GM21576 (cell line): ENCODE data around the gene WBP2.

Experiments used
- ATAC-seq: cut with Tn5 transposase; IDR thresholded peaks from one replicate; pipeline ENCODE4 v1.9.1; 2021; ENCODE audit warnings: mild to moderate bottlenecking, moderate library complexity; ENCODE audit not compliant: unreplicated experiment

WBP2 gene

DNA sequence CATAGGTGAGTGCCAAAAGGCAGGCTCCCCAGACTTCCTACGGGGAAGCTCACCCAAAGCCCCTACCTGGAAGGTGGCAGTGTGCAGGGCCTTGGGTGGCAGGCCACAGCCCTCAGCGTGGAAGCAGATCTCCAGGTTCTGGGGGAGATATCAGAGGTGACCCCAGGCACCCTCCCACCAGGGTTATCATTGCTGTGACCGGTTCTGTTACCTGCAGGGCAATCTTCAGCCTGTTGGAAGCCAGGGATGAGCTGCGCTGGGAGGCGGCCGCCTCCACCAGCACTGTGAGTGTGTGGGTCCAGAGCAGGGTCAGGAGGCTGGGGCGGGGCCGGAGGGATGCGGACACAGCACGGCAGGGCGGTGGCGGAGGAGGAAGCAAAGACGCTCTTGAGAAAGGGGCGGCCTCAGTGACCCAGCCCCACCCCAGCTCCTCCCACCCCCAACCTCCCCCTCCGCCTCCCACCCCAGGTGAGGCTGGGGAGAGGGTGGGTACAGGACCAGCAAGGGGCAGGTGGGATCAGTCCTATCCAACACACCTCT lies 24.0 kb downstream of the WBP2 start:
- ATAC-seq: no peak

DNA sequence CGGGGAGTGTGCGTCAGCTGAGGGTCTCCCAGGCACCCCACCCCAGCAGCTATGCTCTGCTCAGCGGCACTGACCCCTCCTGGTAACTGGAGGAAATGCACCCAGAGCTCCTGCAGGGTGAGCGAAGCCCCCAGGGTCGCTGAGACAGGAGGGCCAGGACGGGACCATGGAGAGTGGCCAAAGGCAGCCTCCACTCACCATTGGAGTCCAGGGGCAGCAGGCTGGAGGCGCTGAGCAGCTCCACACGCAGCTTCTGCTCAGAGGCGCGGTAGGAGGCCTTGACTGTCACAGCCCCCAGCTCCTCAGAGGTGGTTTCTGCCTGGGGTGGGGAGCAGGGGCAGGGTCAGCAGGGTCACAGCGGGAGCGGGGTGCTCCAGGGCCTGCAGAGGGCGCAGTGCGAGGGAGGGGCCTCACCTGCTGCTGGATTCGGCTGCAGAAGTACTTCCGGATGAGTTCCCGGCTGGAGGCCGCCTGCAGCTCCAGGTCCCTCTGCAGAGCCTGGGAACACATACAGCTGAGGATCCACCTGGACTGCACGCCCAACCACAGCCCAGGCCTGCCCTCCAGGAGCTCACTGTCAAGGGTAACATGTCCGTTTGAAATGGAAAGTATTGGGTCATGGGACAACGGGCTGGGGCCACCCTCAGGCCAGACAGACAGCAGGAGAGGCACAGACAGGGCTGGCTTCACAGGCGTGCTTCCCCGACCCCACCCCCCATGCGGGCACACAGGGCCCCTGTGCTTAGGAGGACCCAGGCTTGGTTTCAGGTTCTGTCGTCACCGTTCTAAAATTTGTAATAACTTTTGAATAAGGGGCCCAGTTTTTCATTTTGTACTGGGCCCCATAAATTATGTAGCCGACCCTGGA lies 24.7 kb downstream of the WBP2 start:
- no peak for ATAC-seq

DNA sequence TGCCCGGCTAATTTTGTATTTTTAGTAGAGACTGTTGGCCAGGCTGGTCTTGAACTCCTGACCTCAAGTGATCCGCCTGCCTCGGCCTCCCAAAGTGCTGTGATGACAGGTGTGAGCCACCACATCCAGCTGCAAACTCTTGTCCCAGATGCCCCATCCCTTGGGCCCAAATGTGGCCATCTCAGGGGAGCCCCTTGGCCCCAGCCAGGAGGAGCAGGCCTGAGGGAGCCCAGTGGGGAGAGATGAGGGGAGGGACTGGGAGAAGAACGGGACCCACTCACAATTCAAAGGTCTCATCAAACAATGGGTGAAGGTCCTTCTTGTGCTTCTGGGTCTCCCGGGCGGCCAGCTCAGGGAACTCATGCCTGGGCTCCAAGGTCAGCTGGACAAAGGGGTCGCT lies 25.4 kb downstream of the WBP2 start:
- no peak for ATAC-seq

DNA sequence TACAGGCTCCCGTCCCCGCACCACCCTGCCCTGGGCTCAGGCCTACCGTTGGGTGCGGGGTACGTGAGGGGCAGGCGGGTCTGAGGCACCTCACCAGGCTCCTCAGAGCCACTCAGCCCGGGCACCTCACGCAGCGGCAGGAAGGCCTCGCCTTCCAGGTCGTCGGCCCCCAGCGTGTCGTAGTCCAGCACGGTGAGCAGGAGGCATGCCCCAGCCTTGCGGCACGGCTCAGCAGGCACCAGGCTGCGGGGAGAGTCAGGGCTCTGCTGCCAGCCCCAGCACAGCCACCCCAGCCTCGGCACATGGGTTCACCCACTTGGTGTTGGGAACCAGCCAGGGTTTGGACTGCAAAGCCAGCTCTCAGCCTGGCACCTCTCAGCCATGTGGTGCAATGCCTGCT lies 26.4 kb downstream of the WBP2 start:
- no peak for ATAC-seq

DNA sequence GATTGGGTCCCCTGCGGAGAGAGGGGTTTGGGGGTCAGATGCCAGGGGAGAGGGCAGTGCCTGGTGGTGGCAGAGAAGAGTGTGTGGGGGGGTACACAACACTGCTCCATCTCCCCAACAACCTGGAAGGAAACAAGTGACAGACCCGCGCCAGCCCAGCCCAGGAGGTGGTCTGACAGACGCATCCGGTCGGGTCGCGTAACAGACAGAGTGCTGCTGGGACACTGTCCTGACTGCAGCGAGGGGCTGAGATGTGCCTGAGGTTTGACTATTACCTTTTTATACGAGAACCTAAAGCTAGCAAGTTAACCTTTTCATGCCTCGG lies 27.1 kb downstream of the WBP2 start:
- ATAC-seq: no peak

DNA sequence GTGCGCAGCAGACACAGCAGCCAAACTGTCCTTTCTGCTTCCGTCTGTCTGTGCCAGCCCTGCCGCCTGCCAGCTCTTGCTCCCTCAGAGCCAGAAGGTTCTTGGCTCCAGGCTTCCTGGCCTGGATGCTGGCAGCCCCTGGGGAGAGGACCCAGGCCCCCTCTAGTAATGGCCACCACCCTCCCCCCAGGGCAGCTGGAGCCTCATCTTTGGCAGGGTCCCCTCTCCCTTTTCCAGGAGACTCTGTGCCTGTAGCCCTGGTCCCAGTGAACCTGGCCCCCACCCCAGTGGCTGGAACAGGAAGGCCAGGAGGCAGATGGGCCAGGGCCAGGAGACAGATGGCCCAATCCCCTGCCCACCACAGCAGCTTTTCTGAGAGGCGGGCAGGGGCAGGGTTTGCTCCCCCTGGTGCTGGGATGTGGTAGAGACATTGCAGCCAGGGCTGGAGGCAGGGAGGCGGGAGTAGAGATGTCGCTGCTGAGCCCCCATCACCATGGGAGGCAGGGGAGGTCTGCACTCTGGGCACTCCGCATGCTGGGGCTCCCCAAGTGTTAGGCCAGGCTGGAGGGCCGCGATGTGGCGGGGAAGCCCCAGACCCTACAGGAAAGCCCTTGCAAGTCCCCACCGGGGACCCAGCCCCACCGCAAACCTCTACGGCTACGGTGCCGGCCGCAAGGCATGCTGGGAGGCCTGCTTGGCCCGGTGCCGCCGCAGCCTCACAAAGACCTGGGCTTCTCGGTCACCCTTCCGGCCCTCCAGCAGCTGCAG lies 27.6 kb downstream of the WBP2 start:
- ATAC-seq: no peak

DNA sequence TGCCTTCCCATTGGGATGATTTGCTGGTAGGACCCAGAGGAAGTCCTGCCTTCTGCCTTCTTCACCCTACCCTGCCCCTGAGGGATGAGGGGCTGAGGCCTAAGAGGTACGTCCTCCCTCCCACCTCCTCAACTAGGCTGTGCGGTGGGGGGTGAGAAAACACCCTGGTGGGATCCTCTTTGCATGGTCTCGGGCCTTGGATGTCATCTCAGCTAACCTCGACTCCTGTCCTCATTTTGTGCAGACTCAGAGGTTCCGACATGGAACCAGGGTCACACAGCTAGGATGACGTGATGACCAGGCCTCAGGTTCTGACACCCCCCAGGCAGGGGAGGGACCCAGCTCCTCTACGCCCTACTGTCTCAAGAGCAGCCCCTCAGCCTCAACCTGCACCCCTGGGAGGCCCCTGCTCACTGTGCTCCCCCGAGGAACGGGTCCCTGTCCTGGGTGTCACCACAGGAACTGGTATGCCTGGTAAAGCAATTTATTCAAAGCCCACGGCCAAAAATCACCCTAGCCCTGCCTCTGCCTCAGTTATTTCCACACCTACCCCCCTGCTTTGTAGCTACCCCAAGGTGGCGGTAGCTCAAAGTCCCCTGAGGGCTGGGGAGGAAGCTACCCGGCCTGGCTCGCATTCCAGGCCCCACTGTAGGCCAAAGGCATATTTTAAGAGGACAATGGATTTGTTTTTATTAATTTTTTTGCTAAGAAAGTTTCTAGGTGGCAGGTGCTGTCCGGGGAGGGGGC lies 28.4 kb downstream of the WBP2 start:
- ATAC-seq: no peak

DNA sequence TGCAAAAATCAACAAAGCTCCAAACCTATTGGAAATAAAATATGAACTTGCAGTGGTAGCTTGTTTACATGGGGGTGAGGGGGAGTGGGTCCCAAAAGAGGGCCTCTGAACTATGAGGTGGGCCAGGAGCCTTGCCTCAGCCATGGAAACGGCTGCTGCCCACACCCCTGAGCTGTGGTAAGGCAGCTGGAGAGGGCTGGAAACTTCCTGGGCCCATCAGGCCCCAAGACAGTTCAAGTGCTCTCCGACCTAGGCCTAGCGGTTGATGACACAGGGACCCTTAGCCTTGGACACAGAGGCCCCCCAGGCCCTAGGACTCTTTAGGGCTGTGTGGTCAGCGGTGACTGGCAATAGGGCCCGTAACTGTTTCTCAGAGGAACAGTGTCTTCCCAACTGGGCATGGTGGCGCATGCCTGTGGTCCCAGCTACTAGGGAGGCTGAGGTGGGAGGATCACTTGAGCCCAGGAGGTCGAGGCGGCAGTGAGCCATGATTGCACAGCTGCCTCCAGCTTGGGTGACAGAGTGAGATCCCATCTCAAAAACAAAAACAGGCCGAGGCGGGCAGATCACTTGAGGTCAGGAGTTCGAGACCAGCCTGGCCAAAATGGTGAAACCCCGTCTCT lies 29.3 kb downstream of the WBP2 start:
- no peak for ATAC-seq

DNA sequence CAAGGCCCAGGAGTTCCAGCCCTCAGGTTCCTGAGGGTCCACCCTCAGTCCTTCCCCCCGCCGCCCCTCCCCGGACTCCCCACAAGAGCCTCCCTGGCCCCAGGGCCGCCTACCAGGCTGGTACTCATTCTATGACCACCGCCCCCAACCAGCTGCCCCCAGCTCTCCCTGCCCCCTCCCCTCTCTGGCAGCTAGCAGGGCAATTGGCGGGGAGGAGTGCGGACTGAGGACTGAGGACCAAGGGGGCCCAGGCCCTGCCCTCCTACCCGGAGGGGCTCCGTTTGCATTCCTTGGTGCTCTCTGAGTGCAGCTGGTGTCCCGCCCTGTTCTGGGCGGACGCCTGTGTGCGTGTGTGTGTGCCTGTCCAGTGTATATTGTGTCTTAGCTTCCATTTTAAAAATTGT lies 30.0 kb downstream of the WBP2 start:
- no peak for ATAC-seq

DNA sequence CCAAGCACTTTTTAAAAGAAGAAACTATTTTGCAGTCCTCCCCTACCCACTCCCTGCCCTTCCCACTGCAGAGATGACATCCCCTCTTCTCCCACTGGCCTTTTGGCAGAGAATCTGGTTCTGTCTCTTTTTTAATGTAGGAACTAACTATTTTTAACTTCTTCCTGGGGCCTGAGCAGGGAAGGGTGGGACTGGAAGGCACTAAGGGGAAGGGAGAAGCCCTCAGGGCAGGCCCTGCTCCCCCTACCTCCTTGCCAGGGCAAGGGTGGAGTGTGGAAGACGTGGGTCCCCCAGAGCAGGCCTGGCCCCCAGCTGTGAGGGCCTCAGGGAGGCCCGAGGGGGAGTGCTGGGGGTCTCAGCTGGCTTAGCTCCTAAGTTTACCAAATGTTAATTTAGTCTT lies 30.5 kb downstream of the WBP2 start:
- no peak for ATAC-seq

DNA sequence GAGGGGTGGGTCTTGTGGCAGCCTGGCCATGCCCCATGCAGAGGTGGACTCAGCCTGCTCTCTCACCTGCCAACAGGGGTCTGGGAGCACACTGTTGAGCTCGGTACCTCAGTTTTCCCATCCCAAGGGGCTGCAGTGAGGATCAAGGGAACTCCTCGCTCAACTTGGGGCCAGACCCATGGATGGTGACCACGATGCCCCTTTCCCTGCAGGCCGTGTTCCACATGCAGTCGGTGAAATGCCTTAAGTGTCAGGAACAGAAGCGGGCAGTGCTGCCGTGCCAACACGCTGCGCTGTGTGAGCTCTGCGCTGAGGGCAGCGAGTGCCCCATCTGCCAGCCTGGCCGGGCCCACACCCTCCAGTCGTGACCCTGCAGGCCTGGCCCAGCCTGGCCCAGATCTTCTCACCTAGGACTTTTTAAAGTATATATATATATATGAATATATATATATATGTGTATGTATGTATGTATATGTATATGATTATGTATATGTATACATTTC lies 31.0 kb downstream of the WBP2 start:
- no peak for ATAC-seq

DNA sequence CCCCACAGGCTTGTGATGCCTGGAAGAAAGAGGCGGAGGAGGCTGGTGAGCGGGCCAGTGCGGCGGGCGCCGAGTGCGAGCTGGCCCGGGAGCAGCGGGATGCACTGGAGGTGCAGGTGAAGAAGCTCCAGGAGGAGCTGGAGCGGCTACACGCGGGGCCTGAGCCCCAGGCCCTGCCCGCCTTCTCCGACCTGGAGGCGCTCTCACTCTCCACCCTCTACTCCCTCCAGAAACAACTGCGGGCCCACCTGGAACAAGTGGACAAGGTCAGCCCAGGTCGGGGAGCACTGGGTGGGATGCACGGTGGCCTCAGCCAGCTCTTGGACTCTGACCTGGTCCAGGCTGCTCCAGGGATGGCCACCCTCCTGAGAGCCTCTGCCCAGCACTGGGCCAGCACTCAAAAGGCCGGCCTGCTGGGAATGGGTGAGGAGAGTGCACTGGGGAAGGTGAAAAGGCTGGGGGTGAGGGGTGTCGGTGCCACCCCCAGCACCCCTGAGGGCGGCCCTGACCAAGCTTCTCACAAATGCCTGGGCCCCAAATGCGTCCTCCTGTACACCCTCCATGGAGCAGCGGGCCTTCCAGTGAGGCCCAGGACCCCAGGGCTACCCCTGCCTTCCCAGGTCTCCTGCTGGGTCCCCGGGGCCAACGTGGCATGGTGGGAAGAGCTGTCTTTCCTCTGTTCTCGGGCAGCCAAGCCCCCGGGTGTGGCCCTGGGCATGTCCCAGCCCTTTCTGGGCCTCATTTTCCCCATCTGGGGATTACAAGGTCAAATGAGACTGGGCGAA lies 31.7 kb downstream of the WBP2 start:
- ATAC-seq: no peak

DNA sequence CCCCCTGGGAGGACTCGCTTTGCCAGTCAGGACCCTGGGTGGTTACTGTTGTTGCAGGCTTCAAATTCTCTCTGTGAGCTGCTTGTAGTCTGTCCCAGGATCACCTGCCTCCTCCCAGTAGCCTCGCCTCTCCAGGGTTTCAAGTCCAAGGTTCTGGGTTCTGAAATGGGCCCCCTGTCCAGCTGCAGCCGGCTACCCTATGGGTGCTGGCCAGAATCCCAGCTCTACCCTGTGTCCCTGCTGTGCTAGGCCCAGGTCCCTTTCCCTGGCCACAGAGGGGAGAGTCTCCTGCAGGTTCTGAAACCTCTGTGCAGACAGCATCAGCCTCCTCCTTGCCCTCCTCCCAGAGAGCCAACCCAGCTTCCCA lies 32.4 kb downstream of the WBP2 start:
- ATAC-seq: no peak

DNA sequence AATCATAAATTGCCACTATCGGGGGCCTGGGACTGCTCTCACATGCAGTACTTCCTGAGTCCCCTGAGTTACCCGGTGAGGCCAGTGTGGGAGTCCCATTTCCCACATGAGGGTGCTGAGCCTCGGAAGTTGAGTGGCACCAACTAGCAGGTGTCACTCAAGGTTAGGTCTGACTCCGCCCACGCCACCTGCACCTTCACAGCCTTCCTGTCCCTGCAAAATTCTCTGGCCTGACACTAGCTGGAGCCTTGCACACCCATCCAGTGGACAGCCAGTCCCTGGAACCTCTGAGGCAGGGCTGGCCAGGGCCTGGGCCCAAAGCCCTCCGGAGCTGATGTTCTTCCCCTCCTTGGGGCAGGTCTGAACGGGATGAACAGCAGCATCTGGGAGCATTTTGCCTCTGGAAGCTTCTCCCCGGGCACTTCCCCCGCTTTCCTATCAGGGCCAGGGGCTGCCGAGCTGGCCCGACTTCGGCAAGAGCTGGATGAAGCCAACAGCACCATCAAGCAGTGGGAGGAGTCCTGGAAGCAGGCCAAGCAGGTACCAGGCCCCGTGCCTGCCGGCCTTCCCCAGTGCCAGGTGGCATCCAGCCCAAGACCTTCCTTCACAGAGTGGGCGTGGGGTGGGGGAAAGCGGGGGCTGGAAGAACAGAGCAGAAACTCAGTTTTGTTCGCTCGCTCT lies 32.9 kb downstream of the WBP2 start:
- ATAC-seq: no peak

DNA sequence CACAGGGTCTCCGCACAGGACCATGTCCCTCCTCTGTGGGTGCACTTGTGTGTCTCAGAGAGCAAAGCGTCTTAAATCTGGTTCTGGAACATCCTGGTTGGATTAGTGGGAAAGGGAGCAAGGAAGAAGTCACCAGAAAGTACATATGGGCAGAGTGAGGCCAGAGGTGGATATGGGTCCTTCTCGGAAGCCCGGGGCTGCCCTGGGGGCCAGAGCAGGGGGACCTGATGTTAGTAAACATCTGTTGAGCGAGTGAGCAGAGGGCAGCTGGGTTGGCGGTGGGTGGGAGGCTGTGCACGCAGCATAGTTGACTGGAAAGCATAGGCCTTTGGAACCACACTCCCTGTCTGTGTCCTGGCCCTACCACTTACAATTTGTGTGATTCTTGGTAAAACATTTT lies 33.6 kb downstream of the WBP2 start:
- no peak for ATAC-seq

DNA sequence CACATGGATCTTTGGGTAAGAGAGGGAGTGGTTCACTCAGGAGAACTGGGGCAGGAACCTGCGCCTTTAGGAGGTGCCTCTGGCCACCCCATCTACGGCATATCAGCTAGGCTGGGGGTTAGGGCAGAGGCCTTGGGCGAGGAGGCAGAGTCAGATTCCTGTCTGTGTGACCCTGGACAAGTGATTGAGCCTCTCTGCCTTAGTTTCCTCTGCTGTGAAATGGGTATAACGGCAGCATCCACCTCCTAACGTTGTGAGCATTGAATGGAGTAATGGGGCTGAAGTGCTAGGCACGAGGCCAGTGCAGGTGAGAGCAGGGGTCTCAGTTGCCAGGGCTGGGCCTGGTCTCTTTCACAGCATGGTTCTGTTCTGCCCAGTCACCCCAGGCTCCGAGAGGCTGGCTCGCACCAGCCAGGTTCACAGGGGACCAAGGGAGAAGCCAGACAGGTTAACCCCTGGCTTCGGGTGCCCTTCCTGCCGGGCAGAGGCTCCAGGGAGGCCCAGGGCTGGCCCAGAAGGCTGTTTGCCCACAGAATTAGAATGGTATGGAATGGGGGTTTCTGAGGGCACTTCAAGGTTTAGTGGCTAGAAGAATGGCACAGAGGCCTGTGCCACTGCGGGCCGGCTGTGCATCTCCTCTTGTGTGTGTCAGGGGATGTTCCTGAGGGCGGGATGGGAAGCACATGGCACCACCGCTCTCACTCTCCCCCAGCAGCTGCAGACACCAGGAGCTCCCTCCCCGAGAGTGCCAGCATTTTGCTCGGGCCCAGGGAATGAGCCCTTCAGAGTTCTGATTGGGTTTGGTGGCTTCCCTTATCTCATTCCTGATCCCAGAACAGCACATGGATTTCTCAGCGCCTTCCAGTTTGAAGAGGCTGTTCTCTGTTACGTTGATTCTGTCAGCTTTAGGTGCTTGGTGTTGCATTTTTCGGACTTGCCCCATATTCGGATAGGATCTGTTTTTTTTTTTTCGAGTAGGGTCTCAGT lies 34.7 kb downstream of the WBP2 start:
- ATAC-seq: no peak

DNA sequence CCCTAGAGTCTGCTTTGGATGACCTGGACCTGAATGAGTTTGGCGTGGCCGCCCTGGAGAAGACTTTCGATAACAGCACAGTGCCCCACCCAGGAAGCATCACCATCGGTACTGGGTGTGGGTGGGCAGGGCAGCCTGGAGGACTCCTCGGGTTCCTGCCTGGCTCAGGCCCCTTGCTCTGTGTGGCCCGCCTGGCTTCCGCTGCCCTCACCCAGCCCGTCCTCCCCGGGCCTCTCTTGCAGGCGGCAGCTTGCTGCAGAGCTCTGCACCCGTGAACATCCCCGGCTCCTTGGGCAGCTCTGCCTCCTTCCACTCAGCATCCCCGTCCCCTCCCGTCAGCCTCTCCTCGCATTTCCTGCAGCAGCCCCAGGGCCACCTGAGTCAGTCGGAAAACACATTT lies 35.5 kb downstream of the WBP2 start:
- no peak for ATAC-seq

DNA sequence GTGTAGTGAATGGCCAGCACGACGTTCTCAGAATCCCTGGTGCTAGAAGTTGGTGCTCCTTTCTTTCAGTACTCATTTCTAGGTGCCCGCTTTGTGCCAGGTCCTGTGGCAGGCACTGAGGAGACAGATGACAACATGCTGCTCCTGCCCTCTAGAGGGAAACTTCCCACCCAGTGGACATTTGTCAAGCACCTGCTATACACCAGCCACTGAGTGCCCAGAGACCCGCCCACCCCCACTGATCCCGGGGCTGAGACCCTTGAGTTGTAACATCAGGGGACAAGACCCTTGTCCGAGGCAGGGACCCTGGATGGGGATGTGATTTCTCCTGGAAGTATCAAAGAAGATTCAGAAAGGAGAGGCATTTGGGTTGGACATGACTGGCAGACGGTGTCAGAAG lies 36.0 kb downstream of the WBP2 start:
- ATAC-seq: no peak
